Epithelial cell of esophagus (primary cell): ENCODE measurements around the gene SATB2.

Experiments
- DNase-seq: peaks from one replicate; pipeline ENCODE4 v3.0.0; 2010; ENCODE audit warnings: low read depth
- H3K4me3 ChIP-seq: 2 replicates; pipeline ENCODE4 v1.5.1; 2011; ENCODE audit warnings: mild to moderate bottlenecking, low read length, control low read depth
- TF ChIP-seq, protein P1 (sequence below): IDR thresholded peaks from 2 replicates; pipeline ENCODE4 v1.5.1; 2011; ENCODE audit warnings: low read depth, mild to moderate bottlenecking, low read length, control low read depth, inconsistent platforms; ENCODE audit not compliant: insufficient read depth; ENCODE audit errors: missing control alignments

The SATB2 gene

DNA sequence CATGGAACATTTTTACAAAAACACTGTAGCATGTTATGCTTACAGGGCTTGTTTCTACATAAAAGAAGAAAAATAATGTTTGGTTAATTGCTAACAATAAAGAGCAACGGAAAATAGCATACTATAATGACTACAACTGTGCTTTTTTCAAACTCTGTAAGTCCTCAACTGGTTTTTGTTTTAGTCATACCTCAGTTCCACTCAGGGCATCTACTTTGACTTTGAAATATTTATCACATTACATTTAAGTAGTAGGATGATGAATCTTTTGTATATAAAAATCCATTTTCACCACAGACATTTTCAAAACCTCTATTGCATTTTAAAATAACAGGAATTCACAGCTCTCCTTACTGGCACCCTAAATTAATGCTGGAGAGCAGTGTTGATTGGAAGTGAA is 8.3 kb downstream of the SATB2 start:
- H3K4me3 ChIP-seq = no peak overlapping the region
- DNase-seq = no peak
- TF ChIP-seq, protein P1, sequence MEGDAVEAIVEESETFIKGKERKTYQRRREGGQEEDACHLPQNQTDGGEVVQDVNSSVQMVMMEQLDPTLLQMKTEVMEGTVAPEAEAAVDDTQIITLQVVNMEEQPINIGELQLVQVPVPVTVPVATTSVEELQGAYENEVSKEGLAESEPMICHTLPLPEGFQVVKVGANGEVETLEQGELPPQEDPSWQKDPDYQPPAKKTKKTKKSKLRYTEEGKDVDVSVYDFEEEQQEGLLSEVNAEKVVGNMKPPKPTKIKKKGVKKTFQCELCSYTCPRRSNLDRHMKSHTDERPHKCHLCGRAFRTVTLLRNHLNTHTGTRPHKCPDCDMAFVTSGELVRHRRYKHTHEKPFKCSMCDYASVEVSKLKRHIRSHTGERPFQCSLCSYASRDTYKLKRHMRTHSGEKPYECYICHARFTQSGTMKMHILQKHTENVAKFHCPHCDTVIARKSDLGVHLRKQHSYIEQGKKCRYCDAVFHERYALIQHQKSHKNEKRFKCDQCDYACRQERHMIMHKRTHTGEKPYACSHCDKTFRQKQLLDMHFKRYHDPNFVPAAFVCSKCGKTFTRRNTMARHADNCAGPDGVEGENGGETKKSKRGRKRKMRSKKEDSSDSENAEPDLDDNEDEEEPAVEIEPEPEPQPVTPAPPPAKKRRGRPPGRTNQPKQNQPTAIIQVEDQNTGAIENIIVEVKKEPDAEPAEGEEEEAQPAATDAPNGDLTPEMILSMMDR = no peak

DNA sequence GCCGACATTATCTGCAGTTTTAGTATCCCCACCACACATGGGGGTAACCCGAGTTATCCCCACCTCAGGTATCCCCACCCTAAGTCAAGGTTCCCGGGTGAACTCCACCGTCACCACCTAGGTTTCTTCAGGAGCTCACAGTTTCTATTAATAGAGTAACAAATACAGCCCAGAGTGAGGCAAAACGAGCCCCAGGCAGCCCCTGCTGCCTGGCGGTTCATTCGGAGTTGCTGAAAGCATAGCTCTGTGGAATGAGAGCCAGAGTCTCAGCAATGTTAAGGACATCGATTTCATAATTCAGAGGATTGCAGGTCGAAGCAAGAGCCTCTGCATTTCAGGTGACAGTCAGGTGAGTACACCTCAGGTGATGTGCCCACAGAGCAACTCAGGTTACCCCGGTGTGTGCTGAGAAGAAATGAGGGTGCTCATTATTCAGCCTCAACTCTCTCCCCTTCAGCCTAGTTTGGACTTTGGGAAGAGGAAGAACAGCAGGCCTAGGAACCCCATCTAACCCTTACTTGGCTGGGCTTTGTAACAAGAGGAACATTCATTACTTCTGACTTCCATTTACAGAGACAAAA is 10.7 kb downstream of the SATB2 start:
- H3K4me3 ChIP-seq = no peak overlapping the region
- TF ChIP-seq, protein P1 = no peak

DNA sequence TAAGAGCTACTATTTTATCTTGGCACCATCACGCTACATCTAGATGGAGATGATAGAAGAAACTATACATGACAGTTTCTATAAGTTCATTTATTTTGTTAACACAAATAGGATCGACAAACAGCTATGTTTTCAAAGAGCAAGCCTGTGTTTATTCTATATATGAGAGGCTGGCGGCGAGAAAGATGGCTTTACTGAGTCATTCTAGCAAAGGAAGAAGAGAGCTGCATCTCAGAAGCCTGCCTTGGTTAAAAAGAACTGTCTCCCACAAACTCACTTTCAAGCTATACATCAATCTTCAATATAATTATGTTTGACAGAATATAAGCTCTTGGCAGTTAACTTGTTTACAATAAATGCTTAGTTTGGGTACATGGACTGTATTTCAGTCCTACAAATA is 13.0 kb downstream of the SATB2 start:
- TF ChIP-seq, protein P1 = no peak
- DNase-seq = no peak

More for the DNA sequence above, 10.7 kb downstream of the SATB2 start:
- no peak for DNase-seq

DNA sequence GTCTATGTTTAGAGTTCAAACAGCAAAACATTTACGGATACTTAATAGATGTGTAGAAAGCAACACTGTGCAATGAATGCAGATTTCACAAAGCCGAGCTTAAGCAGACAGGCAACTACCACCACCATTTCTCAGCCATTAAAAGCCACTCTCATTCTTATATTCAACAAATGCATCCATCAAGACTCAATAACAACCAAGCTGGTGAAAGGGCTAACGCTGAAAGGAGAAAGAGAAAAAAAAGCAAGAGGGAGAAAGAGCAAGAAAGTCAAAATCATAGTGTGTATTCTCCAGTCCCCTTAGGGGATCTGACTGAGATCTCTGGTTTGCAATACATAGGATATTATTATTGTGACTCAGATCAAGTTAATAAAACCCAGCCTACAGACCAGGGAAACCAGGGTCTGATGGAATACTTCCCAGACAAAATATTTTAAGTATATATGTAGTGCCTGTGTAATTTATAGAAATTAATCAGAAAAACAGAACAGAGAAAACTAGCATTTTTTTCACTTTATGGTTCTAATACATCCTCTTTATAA is 14.1 kb downstream of the SATB2 start:
- H3K4me3 ChIP-seq = no peak overlapping the region
- TF ChIP-seq, protein P1 = no peak
- DNase-seq = no peak

More for the DNA sequence above, 13.0 kb downstream of the SATB2 start:
- H3K4me3 ChIP-seq = no peak overlapping the region

DNA sequence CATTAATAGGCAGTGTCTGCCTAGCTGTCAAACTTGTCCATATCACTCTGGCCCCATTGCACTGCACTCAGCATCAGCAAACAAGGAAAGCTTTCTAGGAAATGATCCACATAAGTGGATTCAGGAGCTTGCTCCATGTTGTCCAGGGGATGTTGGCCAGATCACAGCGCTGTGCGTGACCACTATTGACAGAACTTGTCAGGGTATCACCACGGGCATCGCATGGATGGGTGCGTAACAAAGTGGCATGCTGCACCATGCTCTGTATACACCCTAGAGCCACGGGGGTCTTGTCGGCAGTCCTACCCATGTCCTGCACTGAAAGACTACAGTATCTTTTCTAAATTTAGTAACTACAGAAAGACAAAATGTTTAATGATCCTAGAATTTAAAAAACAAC is 15.6 kb downstream of the SATB2 start:
- H3K4me3 ChIP-seq = no peak overlapping the region
- DNase-seq = no peak
- TF ChIP-seq, protein P1 = no peak

DNA sequence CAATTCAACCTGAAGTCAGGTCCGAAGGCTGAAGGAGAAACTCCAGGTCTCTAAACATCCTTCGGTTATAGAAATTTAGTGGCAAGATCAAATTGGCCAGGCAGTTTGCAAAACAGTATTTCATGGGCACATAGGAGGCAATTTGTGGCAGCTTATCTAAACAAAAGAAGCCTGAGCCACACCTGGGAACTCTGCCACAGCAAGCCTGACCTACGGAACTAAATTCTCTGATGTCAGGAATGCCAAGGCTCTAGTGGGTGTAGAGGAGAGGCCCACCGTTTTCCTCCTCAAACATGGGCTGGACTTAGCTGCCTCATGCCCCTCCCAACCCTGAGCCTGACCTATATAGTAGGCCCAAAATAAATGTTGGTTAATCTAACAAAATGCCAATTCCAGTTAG is 16.0 kb downstream of the SATB2 start:
- TF ChIP-seq, protein P1 = no peak
- H3K4me3 ChIP-seq = no peak overlapping the region
- DNase-seq = no peak

DNA sequence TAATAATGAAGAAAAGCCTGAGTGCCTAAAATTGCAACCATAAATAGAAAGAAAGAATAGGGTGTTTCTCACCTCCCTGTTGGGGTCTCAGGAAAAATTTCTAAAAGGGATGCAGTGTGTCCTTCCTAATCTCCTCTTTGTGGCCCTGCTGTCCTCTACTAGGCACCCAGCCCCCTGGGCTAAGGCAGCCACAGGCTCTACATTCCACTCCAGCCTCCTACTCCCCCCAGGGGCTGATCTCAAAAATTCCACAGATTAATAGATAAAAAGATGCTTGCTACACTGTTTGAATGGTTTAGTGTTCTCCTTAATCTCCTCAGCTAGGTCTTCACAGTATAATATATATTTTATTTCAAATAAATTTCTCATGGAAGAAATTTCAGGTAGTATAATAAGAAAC is 17.6 kb downstream of the SATB2 start:
- no peak for DNase-seq
- TF ChIP-seq, protein P1 = no peak
- H3K4me3 ChIP-seq = no peak overlapping the region
